Loucy (cell line): ENCODE measurements around the gene OR51B2.
"Not testable (repeated sequence)": the region's sequence is repeated elsewhere in the genome, so short reads cannot be mapped to it uniquely, and the experiment has no call there.

Experiments
- H2AFZ ChIP-seq: fragments of 200-600 bp; sonication (generic); 2 replicates; pipeline ENCODE4 v1.6.0; 2016; ENCODE audit warnings: antibody characterized with exemption, mild to moderate bottlenecking, low read length, moderate library complexity
- H3F3A ChIP-seq: fragments of 200-600 bp; 2 replicates; pipeline ENCODE4 v1.6.0; 2016; ENCODE audit warnings: antibody characterized with exemption, low read depth, mild to moderate bottlenecking
- H3K27me3 ChIP-seq: fragments of 200-600 bp; sonication (generic); 2 replicates; pipeline ENCODE4 v1.6.1; 2014; ENCODE audit warnings: low read length, mild to moderate bottlenecking; ENCODE audit not compliant: insufficient read depth, poor library complexity, severe bottlenecking
- H3K36me3 ChIP-seq: fragments of 200-600 bp; sonication (generic); 2 replicates; pipeline ENCODE4 v1.6.1; 2016; ENCODE audit warnings: low read length; ENCODE audit not compliant: insufficient read depth
- H3K4me1 ChIP-seq: fragments of 200-600 bp; sonication (generic); 2 replicates; pipeline ENCODE4 v1.5.1; 2014; ENCODE audit warnings: low read length, mild to moderate bottlenecking; ENCODE audit not compliant: insufficient read depth, poor library complexity, severe bottlenecking
- H3K4me2 ChIP-seq: fragments of 200-600 bp; sonication (generic); 2 replicates; pipeline ENCODE4 v1.6.0; 2014; ENCODE audit warnings: antibody characterized with exemption, low read length, low read depth, mild to moderate bottlenecking; ENCODE audit not compliant: poor library complexity, severe bottlenecking
- H3K4me3 ChIP-seq: fragments of 200-600 bp; sonication (generic); 2 replicates; pipeline ENCODE4 v1.5.1; 2014; ENCODE audit warnings: low read length, mild to moderate bottlenecking, mixed read lengths; ENCODE audit not compliant: poor library complexity, severe bottlenecking
- H3K79me2 ChIP-seq: fragments of 200-600 bp; sonication (generic); 2 replicates; pipeline ENCODE4 v1.6.1; 2014; ENCODE audit warnings: low read length; ENCODE audit not compliant: insufficient read depth
- H3K9ac ChIP-seq: fragments of 200-600 bp; sonication (generic); 2 replicates; pipeline ENCODE4 v1.6.0; 2014; ENCODE audit warnings: mild to moderate bottlenecking, low read depth, low read length, moderate library complexity; ENCODE audit not compliant: poor library complexity, severe bottlenecking
- H3K9me2 ChIP-seq: fragments of 200-600 bp; sonication (generic); replicated peaks from 2 replicates; pipeline ENCODE4 v1.6.1; 2016; ENCODE audit warnings: low read depth, low read length, mixed read lengths
- H3K9me3 ChIP-seq: fragments of 200-600 bp; sonication (generic); 2 replicates; pipeline ENCODE4 v1.6.1; 2014; ENCODE audit warnings: mild to moderate bottlenecking, antibody characterized with exemption, low read length, low read depth; ENCODE audit not compliant: insufficient read depth
- H4K20me1 ChIP-seq: fragments of 200-600 bp; sonication (generic); 2 replicates; pipeline ENCODE4 v1.6.0; 2014; ENCODE audit warnings: antibody characterized with exemption, low read length, mild to moderate bottlenecking; ENCODE audit not compliant: insufficient read depth, poor library complexity, severe bottlenecking
- CTCF ChIP-seq: fragments of 200-600 bp; sonication (generic); conservative IDR thresholded peaks from 2 replicates; pipeline ENCODE4 v1.5.1; 2014; ENCODE audit warnings: mild to moderate bottlenecking, antibody characterized with exemption, low read length
- EZH2phosphoT487 ChIP-seq: fragments of 200-600 bp; IDR thresholded peaks from 2 replicates; pipeline ENCODE4 v1.6.1; 2018; ENCODE audit warnings: antibody characterized with exemption, mild to moderate bottlenecking, moderate library complexity, borderline replicate concordance

OR51B2 gene

GRCh38 chr11:5343474-5344335, 19.6 kb upstream of the OR51B2 start, which contains the start of gene OR51B5:
Gene OR51B5, minus strand, starts transcription at chr11:5343524. Its CDS starts 0 bp downstream, at chr11:5343524.
- H3K9me3 ChIP-seq, result no peaks in the 10 kb centered on the region
- H3K36me3 ChIP-seq, result no peaks in the 10 kb centered on the region
- no peaks in the 10 kb centered on the region for H3K9me2 ChIP-seq
- no peaks in the 10 kb centered on the region for H3K27me3 ChIP-seq
- H3K4me2 ChIP-seq, result no peak within 1 kb of the TSS
- H4K20me1 ChIP-seq, result no peaks in the 10 kb centered on the region
- H3K9ac ChIP-seq, result no peak within 1 kb of the TSS
- H3K4me3 ChIP-seq, result no peak within 1 kb of the TSS
- H2AFZ ChIP-seq, result no peak within 1 kb of the TSS
- H3K79me2 ChIP-seq, result no peaks in the 10 kb centered on the region
- no peaks in the 10 kb centered on the region for H3K4me1 ChIP-seq
- no peaks in the 10 kb centered on the region for H3F3A ChIP-seq
- TF ChIP-seq CTCF (no peak), EZH2phosphoT487 (no peak)

- Histone ChIP-seq H4K20me1 (no peaks in the 10 kb centered on the region), H3K9me2 (no peaks in the 10 kb centered on the region), H3K4me3 (no peak overlapping the region), H3K36me3 (no peaks in the 10 kb centered on the region), H2AFZ (no peak overlapping the region), H3K4me2 (no peak overlapping the region), H3K9me3 (no peaks in the 10 kb centered on the region), H3K27me3 (no peaks in the 10 kb centered on the region), H3K9ac (no peak overlapping the region), H3F3A (no peaks in the 10 kb centered on the region), H3K4me1 (no peaks in the 10 kb centered on the region), H3K79me2 (no peaks in the 10 kb centered on the region)
- TF ChIP-seq CTCF (no peak), EZH2phosphoT487 (no peak)
Observed at GRCh38 chr11:5339771-5340322, 15.8 kb upstream of the OR51B2 start.

GRCh38 chr11:5337253-5337652, 13.2 kb upstream of the OR51B2 start:
- H3K9me2 ChIP-seq, H3K4me1 ChIP-seq, H2AFZ ChIP-seq, H3K9me3 ChIP-seq, H3K79me2 ChIP-seq, H3K27me3 ChIP-seq, H3F3A ChIP-seq, H3K4me2 ChIP-seq, H3K4me3 ChIP-seq, H4K20me1 ChIP-seq, H3K9ac ChIP-seq, H3K36me3 ChIP-seq: not testable (repeated sequence)
